Suppressor macrophage (primary cell): ENCODE results near the gene KRTAP10-8.
"Not testable (repeated sequence)": the region's sequence is repeated elsewhere in the genome, so short reads cannot be mapped to it uniquely, and the experiment has no call there.

ENCODE experiments used
- DNase-seq, 4 experiments: peaks; one replicate each; pipeline ENCODE4 v3.0.0-alpha.2; 2020 to 2022

KRTAP10-8 gene

DNA sequence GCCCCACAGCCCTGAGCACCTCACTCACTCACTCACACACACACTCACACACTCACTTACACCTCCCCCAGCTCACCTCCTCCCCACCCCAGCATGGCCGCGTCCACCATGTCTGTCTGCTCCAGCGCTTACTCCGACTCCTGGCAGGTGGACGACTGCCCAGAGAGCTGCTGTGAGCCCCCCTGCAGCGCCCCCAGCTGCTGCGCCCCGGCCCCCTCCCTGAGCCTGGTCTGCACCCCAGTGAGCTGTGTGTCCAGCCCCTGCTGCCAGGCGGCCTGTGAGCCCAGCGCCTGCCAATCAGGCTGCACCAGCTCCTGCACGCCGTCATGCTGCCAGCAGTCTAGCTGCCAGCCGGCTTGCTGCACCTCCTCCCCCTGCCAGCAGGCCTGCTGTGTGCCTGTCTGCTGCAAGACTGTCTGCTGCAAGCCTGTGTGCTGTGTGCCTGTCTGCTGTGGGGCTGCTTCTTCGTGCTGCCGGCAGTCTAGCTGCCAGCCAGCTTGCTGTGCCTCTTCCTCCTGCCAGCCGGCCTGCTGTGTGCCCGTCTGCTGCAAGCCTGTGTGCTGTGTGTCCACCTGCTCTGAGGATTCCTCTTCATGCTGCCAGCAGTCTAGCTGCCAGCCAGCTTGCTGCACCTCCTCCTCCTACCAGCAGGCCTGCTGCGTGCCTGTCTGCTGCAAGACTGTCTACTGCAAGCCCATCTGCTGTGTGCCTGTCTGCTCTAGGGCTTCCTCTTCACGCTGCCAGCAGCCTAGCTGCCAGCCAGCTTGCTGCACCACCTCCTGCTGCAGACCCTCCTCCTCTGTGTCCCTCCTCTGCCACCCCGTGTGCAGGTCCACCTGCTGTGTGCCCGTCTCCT lies 34.7 kb downstream of the KRTAP10-8 start, which contains the start of gene KRTAP10-11:
KRTAP10-11 (plus strand) TSS at position 49 of the 856 bp plus-strand sequence; CDS start at position 94, 45 bp downstream.
- not testable (repeated sequence) for DNase-seq

GRCh38 chr21:44647222-44647552 lies 35.3 kb downstream of the KRTAP10-8 start:
- DNase-seq: no peak

- no peak for DNase-seq
Observed at GRCh38 chr21:44648557-44649311, 36.9 kb downstream of the KRTAP10-8 start.

DNA sequence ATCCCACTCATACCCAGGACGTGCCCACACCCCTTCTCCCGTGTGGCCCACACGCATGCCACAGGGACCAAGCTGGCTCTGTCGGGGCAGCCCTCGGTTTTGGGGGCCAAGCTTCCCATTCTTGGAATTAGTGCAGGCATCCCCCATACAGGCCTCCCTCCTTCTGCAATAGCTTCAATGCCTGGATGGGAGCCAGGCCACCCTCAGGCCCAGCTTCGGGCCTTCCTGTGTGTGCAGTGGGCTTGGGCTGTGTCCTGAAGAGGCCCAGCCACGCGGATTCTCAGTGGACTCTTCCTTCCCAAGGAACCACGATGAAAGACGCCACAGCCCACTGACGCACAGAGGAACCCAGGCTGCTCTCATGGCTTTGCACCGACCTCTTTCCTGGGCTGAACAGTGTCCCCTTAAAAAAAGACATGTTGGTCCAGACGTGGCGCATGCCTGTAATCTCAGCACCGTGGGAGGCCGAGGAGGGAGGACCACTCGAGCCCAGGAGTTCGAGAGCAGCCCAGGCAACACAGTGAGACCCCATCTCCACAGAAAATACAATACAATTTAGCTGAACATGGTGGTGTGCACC lies 37.7 kb downstream of the KRTAP10-8 start:
- DNase-seq: no peak

DNA sequence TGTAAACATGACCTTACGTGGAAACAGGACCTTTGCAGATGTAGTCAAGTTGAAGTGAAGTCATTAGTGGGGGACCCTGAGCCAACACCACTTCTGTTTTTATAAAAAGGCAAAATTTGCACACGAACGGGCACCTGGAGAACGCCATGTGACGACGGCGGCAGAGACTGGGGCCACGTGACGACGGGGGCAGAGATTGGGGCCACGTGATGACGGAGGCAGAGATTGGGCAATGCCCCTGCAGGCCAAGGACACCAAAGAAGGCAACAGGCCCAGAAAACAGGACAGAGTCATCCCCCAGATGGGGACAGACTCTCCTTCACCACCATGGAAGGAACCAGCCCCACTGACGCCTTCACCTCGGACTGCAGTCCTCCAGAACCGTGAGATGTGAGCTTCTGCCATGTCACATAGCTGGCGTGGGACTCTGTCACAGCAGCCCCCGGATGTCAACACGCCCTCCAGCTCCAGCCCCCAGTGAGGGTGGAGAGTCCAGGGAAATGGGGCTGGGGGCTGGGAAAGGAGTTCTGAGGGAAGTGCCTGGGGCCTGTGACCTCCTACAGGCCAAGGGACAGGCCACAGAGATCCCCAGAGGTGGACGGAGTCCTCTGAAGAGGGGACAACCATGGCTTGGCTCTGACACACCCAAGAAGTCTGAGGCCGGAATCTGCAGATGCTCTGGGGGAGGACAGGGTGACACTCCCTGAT lies 38.5 kb downstream of the KRTAP10-8 start:
- no peak for DNase-seq

- DNase-seq: no peak
Observed at GRCh38 chr21:44650973-44651675, 39.2 kb downstream of the KRTAP10-8 start.

DNA sequence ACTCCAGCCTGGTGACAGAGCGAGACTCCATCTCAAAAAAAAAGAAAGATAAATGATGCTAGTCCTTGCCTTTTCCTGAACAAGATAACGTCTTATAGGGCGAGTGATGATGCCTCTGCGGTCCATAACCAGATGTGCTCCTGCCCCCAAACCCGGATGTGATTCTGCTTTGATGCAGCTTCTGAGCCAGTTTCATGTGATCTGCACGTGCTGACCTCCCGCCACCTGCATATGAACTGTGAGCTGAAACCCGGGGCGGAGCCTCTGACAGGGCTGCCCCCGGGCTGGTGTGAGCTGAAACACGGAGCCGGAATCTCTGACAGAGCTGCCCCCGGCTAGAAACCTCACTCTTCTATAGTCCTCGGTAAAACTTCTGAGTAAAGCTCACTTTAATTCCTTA lies 41.2 kb downstream of the KRTAP10-8 start:
- no peak for DNase-seq

GRCh38 chr21:44653656-44654575 lies 42.0 kb downstream of the KRTAP10-8 start:
- DNase-seq: no peak

DNA sequence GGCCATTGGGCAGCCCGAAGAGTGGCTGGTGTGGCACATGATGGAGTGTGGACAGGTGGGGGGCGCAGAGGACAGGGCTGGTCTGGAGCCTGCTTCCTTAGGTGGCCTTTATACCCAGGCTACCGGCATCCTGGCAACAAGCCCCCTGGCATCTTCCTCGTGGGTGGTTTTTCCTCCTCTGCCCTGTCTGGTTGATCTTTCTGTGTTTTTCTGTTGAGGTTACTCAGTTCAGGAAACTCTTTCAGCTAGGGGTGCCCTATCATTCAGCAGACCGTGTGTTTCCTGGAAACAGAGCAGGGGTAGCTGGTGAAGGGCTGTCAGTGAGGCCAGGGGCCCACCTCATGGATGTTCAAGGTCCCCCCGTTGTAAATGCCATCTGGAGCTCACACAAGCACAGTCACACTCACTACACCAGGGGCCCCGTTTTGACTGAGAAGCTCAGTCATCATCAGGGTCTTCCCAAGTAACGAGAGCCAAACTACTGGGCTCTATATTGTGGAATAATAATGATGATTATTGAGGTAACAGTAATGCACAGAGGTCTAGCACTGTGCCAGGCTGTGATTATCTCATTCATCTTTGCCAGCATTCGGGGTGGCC lies 42.8 kb downstream of the KRTAP10-8 start, which contains the start of gene KRTAP12-4:
KRTAP12-4 (minus strand) TSS at position 84 of the 600 bp plus-strand sequence; CDS start at position 39, 45 bp downstream.
- DNase-seq: no peak

GRCh38 chr21:44656868-44657267 lies 45.0 kb downstream of the KRTAP10-8 start:
- no peak for DNase-seq

DNA sequence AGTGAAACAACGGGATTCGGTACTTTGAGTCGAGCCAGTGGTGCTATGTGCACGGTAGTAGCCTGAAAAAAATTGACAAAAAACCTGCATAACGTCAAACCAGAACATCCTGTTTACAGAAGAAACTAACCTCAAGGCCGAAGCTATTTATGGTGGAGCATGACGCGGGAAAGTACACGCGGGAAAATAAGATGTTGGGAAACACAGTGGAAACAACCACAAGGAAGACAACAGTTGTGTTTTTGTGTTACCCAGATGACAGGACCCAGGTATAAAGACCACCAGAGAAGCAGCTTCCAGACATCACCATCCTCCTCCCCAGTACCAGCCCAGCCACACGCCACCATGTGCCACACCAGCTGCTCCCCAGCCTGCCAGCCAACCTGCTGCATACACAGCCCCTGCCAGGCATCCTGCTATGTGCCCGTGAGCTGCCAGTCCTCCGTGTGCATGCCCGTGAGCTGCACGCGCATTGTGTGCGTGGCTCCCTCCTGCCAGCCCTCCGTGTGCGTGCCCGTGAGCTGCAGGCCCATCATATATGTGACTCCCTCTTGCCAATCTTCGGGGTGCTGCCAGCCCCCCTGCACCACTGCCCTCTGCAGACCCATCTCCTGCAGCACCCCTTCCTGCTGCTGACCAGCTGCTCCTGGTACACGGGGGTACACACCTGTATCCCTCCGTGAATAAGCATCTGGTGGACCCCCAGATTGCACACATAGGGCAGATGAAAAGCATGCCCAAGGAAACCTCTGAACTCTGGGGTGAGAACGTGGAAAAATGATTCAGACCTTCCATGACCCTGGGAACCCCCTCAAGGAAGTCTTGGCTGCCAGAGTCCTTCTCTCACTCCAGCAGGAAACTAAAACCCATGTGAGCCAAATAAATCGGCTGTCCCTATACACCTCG lies 46.0 kb downstream of the KRTAP10-8 start, which contains the start of gene KRTAP12-3:
KRTAP12-3 (plus strand) TSS at position 298 of the 906 bp plus-strand sequence; CDS start at position 346, 48 bp downstream.
- no peak for DNase-seq

DNA sequence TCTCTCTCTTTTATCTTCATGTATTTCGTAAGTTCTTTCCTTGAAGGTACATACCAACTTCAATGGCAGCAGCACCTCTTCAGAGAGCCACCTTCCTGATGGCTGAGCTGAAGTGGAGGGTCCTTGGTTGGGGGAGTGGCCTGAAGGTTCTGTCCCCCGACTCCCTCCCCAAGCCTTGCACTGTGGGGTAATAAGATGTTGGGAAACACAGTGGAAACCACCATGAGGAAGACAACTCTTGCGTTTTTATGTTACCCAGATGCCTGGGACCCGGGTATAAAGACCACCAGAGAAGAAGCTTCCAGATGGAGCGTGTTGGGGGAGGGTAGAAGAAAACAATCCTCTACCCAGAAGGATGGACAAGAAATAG lies 46.6 kb downstream of the KRTAP10-8 start:
- DNase-seq: no peak

DNA sequence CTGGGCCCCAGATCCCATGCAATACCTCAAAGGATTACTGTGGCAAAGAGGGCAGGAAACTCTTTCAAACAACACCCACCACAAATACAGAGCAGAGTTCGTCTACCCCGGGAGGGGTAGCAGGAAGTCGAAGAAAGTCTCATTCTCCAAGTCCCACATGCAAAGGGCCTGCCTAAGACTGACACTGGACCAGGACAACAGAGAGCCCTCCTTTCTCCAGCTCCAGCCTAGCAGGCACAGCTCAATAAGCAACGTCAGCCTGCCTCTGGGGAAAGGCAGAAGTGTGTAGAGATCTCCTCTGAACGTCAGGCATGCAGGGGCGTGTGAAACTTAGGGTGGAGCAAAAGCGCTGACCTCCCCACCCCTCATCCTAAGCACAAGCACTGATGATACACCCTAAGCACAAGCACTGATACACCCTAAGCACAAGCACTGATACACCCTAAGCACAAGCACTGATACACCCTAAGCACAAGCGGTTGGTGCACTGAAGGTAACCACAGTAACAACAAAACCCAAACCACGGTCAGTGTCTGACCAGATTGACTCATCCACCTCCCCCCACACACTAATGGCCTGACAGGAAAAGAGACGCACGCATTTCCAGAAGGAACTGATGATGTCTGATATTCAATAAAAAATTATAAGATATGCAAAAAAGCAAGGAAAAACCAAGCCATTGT lies 47.2 kb downstream of the KRTAP10-8 start:
- DNase-seq: peak in 1 of 4 experiments; percentile 0

GRCh38 chr21:44661567-44661966 lies 49.7 kb downstream of the KRTAP10-8 start:
- DNase-seq: not testable (repeated sequence)
